GM13976 (cell line): ENCODE results near the gene ZNF432.
"Not testable (repeated sequence)": the region's sequence is repeated elsewhere in the genome, so short reads cannot be mapped to it uniquely, and the experiment has no call there.

Experiments used
- DNase-seq: peaks from one replicate; pipeline ENCODE4 v3.0.0; 2012; ENCODE audit warnings: low spot score
- CTCF ChIP-seq: IDR thresholded peaks from 2 replicates; pipeline ENCODE4 v1.5.1; 2012; ENCODE audit warnings: borderline replicate concordance, mild to moderate bottlenecking; ENCODE audit not compliant: insufficient read depth; ENCODE audit errors: extremely low read depth, missing control alignments, control extremely low read depth
- in situ Hi-C: fragments of 300-500 bp; cut with MboI; formaldehyde crosslinking; loops from one replicate; pipeline ENCODE4 v1.12.0; 2022; ENCODE audit warnings: low sequenced_read_pairs, mixed read lengths, inconsistent platforms; ENCODE audit not compliant: unreplicated experiment

The ZNF432 gene

GRCh38 chr19:52048555-52049501 is at the start of gene ZNF432:
TSS of gene ZNF432 (minus strand) at chr19:52048838. CDS start at chr19:52046868, 1,970 bp downstream.
- DNase-seq = peak; percentile 89
- in situ Hi-C loops = no loop called here
- TF ChIP-seq CTCF = no peak

- in situ Hi-C loops, DNase-seq: not testable (repeated sequence)
These were observed 47.8 kb upstream of the ZNF432 start for GRCh38 chr19:52096416-52096815.

GRCh38 chr19:52095172-52096014 is 46.8 kb upstream of the ZNF432 start, which contains the start of gene ZNF841:
TSS of gene ZNF841 (minus strand) at chr19:52095765. CDS start at chr19:52084801, 10,964 bp downstream.
- in situ Hi-C loops = no loop called here
- DNase-seq = peak; percentile 88
- no peak for TF ChIP-seq CTCF

GRCh38 chr19:52094526-52095130 is 46.0 kb upstream of the ZNF432 start:
- DNase-seq = no peak
- in situ Hi-C loops = no loop called here
- TF ChIP-seq CTCF = no peak

- DNase-seq = no peak
- in situ Hi-C loops = no loop called here
- TF ChIP-seq CTCF = no peak
These were observed 37.8 kb upstream of the ZNF432 start for GRCh38 chr19:52086481-52086880.

GRCh38 chr19:52070496-52070895 is 21.9 kb upstream of the ZNF432 start:
- in situ Hi-C loops = no loop called here
- TF ChIP-seq CTCF = no peak
- no peak for DNase-seq
